Left lung (tissue), 10 donors: ENCODE data around the gene FAM234B. TPM values are rescaled to one million over a fixed set of nuclear protein-coding genes. Genes with fewer than 3 reads are reported as not detected.

Source experiments
- ATAC-seq: fragments of 200-7000 bp; cut with Tn5 transposase; one replicate; pipeline ENCODE4 v1.9.1; 2020; ENCODE audit warnings: moderate library complexity
- DNase-seq, 4 donors: peaks; one replicate each; pipeline ENCODE4 v3.0.0-alpha.2; 2013 to 2020
- H3K27ac ChIP-seq, 2 donors: fragments of 200-600 bp; sonication (generic) in 1 of 2; one replicate each; pipeline versions ENCODE4 v1.5.0 to v1.8.0; 2020 to 2021
- H3K27me3 ChIP-seq, 2 donors: fragments of 200-600 bp; sonication (generic) in 1 of 2; one replicate each; pipeline versions ENCODE4 v1.5.0 to v1.8.0; 2020 to 2021
- H3K36me3 ChIP-seq, 2 donors: fragments of 200-600 bp; sonication (generic) in 1 of 2; one replicate each; pipeline versions ENCODE4 v1.5.0 to v1.8.0; 2020 to 2021
- H3K4me1 ChIP-seq, 2 donors: fragments of 200-600 bp; one replicate each; pipeline ENCODE4 v1.8.0; 2021
- H3K4me3 ChIP-seq, 2 donors: fragments of 200-600 bp; sonication (generic) in 1 of 2; one replicate each; pipeline versions ENCODE4 v1.5.0 to v1.8.0; 2020 to 2021; ENCODE audit warnings: mild to moderate bottlenecking in 1 of 2
- H3K9me3 ChIP-seq, 2 donors: fragments of 200-600 bp; sonication (generic) in 1 of 2; one replicate each; pipeline versions ENCODE4 v1.5.0 to v1.8.0; 2020 to 2021
- intact Hi-C, 2 donors: fragments of 100-400 bp; cut with DNase I; formaldehyde crosslinking; loops; one replicate each; pipeline versions ENCODE4 v1.11.2 to v1.14.2; 2022
- polyA plus RNA-seq, 6 donors: library from polyadenylated mRNA; unstranded; fragments of 120-200 nt; gene quantifications; one replicate each; pipeline ENCODE4 v1.2.1, GENCODE V29; 2013; ENCODE audit not compliant: insufficient read length in 6 of 6
- total RNA-seq, 2 donors: library from RNA; stranded (reverse); fragmentation: NEBNext Ultra II Directional; extraction: Animal tissue kit (Norgen Biotek cat#: 25700); gene quantifications; one replicate each; pipeline ENCODE4 v1.2.1, GENCODE V29; 2021
- TF ChIP-seq, protein P1 (sequence below), 2 donors: fragments of 200-600 bp; sonication (generic) in 1 of 2; IDR thresholded peaks; one replicate each; pipeline versions ENCODE4 v1.5.0 to v1.8.0; 2021; ENCODE audit warnings: antibody characterized with exemption in 2 of 2
- donor health status: DM: no; HTN: yes; CAD: no.
- donor health status: DM: no; HTN: no; CAD: no.

FAM234B gene
- total and polyA plus RNA-seq, 8 donors = 7.3 to 11.0 (median 8.9) TPM

- Histone ChIP-seq H3K4me3 (no peak overlapping the region), H3K27ac (no peak overlapping the region), H3K27me3 (no peaks in the 10 kb centered on the region), H3K4me1 (peaks cover 4 to 21% of the 10 kb centered on the region in 2 donors), H3K36me3 (no peaks in the 10 kb centered on the region), H3K9me3 (no peaks in the 10 kb centered on the region)
- TF ChIP-seq, protein P1, sequence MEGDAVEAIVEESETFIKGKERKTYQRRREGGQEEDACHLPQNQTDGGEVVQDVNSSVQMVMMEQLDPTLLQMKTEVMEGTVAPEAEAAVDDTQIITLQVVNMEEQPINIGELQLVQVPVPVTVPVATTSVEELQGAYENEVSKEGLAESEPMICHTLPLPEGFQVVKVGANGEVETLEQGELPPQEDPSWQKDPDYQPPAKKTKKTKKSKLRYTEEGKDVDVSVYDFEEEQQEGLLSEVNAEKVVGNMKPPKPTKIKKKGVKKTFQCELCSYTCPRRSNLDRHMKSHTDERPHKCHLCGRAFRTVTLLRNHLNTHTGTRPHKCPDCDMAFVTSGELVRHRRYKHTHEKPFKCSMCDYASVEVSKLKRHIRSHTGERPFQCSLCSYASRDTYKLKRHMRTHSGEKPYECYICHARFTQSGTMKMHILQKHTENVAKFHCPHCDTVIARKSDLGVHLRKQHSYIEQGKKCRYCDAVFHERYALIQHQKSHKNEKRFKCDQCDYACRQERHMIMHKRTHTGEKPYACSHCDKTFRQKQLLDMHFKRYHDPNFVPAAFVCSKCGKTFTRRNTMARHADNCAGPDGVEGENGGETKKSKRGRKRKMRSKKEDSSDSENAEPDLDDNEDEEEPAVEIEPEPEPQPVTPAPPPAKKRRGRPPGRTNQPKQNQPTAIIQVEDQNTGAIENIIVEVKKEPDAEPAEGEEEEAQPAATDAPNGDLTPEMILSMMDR (IDR thresholded peaks at IDR 0.05) = no peak
- intact Hi-C loops = loop anchor here in 1 of 2 donors (10.0 kb wide), 2 partner anchors 79 to 219 kb away; no protein-coding TSS in a partner anchor
- ATAC-seq = no peak
- no peak for DNase-seq
Measured at GRCh38 chr12:13005649-13006048, 38.5 kb upstream of the FAM234B start.

- intact Hi-C loops = loop anchor here in 1 of 2 donors (10.0 kb wide), 2 partner anchors 77 to 217 kb away; no protein-coding TSS in a partner anchor
- H3K27me3 ChIP-seq = no peaks in the 10 kb centered on the region
Measured at GRCh38 chr12:13007496-13008233, 36.5 kb upstream of the FAM234B start.

DNA sequence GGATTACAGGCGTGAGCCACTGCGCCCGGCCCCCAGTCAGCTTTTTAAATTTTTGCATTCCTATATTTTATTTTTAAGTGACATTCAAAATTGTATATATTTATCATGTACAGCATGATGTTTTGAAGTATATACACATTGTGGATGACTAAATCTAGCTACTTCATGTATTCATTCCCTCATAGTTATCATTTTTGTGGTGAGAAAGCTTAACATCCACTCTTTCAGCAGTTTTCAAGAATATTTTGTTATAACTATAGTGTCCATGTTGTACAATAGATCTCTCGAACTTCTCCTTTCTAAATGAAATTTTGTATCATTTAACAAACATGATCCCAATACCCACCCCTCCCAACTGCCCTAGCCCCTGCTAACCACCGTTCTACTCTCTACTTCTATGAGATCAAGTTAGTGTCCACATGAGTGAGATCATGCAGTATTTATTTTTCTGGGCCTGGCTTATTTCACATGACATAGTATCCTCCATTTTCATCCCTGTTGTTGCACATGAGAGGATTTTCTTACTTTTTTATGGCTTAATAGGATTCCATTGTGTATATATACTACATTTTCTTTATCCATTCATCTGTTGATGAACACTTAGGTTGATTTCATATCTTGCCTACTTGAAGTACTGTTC lies 35.3 kb upstream of the FAM234B start:
- intact Hi-C loops = loop anchor here in 1 of 2 donors (10.0 kb wide), 2 partner anchors 76 to 216 kb away; no protein-coding TSS in a partner anchor
- TF ChIP-seq, protein P1 (IDR thresholded peaks at IDR 0.05) = no peak
- Histone ChIP-seq H3K4me1 (peaks cover 0 to 8% of the 10 kb centered on the region in 2 donors), H3K9me3 (no peaks in the 10 kb centered on the region), H3K27ac (no peak overlapping the region), H3K36me3 (no peaks in the 10 kb centered on the region), H3K27me3 (no peaks in the 10 kb centered on the region), H3K4me3 (no peak overlapping the region)
- no peak for DNase-seq
- no peak for ATAC-seq

More at GRCh38 chr12:13007496-13008233, 36.5 kb upstream of the FAM234B start:
- ATAC-seq = no peak
- H3K4me3 ChIP-seq = no peak overlapping the region
- H3K9me3 ChIP-seq = no peaks in the 10 kb centered on the region
- no peak for DNase-seq
- H3K4me1 ChIP-seq = peaks cover 0 to 10% of the 10 kb centered on the region in 2 donors
- no peaks in the 10 kb centered on the region for H3K36me3 ChIP-seq
- H3K27ac ChIP-seq = no peak overlapping the region
- TF ChIP-seq, protein P1 (IDR thresholded peaks at IDR 0.05) = no peak

DNA sequence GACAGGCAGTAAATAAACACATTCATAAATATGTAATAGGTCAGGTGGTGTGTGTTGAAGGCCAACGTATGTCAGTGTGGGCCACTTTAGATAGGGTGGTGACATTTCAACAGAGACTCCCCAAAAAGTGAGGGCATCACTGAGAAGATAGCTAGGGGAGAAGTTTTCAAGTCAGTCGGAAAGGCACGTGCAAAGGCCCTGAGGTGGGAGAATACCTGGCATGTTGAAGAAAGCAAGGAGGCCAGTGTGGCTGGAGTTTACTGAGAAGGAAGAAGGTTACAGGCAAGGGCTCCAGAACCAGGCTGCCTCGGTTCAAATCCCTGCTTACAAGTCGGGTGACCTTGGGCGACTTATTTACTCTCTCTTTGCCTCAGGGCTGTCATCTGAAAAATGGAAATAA lies 33.1 kb upstream of the FAM234B start:
- intact Hi-C loops = no loop called here
- DNase-seq (no peak), ATAC-seq (no peak)
- Histone ChIP-seq H3K4me1 (no peaks in the 10 kb centered on the region), H3K27me3 (no peaks in the 10 kb centered on the region), H3K9me3 (no peaks in the 10 kb centered on the region), H3K36me3 (no peaks in the 10 kb centered on the region), H3K27ac (no peak overlapping the region), H3K4me3 (no peak overlapping the region)
- TF ChIP-seq, protein P1 (IDR thresholded peaks at IDR 0.05) = no peak

- H3K9me3 ChIP-seq = no peaks in the 10 kb centered on the region
- H3K27me3 ChIP-seq = no peaks in the 10 kb centered on the region
- H3K27ac ChIP-seq = no peak overlapping the region
- no peak overlapping the region for H3K4me3 ChIP-seq
- H3K4me1 ChIP-seq = no peaks in the 10 kb centered on the region
- DNase-seq (peak in 1 of 4 donors; percentile 36), ATAC-seq (no peak)
- intact Hi-C loops = no loop called here
- TF ChIP-seq, protein P1 (IDR thresholded peaks at IDR 0.05) = no peak
- no peaks in the 10 kb centered on the region for H3K36me3 ChIP-seq
Measured at GRCh38 chr12:13022851-13023271, 21.3 kb upstream of the FAM234B start.
